ENCODE measurements around the gene NEU2.

NEU2 gene

GRCh38 chr2:233034091-233034882, 1.8 kb downstream of the NEU2 start:
- TF ChIP-seq, protein P1, sequence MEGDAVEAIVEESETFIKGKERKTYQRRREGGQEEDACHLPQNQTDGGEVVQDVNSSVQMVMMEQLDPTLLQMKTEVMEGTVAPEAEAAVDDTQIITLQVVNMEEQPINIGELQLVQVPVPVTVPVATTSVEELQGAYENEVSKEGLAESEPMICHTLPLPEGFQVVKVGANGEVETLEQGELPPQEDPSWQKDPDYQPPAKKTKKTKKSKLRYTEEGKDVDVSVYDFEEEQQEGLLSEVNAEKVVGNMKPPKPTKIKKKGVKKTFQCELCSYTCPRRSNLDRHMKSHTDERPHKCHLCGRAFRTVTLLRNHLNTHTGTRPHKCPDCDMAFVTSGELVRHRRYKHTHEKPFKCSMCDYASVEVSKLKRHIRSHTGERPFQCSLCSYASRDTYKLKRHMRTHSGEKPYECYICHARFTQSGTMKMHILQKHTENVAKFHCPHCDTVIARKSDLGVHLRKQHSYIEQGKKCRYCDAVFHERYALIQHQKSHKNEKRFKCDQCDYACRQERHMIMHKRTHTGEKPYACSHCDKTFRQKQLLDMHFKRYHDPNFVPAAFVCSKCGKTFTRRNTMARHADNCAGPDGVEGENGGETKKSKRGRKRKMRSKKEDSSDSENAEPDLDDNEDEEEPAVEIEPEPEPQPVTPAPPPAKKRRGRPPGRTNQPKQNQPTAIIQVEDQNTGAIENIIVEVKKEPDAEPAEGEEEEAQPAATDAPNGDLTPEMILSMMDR (IDR thresholded peaks at IDR 0.05; ENCODE audit: low read length) = no peak
- TF ChIP-seq EZH2 (IDR thresholded peaks at IDR 0.05; ENCODE audit: borderline replicate concordance, low read length) = no peak
- peaks cover 6% of the 10 kb centered on the region; the same call in 1 of the 2 replicates for H3K27me3 ChIP-seq (ENCODE audit: insufficient read depth, low read length)
- no peak overlapping the region for H3K9ac ChIP-seq (ENCODE audit: low read length)
- no peaks in the 10 kb centered on the region for H3K9me2 ChIP-seq (ENCODE audit: low read depth, low read length)
- H3K9me3 ChIP-seq (ENCODE audit: low read length) = peaks cover 3% of the 10 kb centered on the region; the same call in 1 of the 2 replicates
- H3K4me1 ChIP-seq (ENCODE audit: insufficient read depth, low read length, severe bottlenecking) = no peaks in the 10 kb centered on the region
- H3K4me3 ChIP-seq (ENCODE audit: low read depth, low read length, poor library complexity, severe bottlenecking) = no peak overlapping the region
- no peaks in the 10 kb centered on the region for H3K79me2 ChIP-seq (ENCODE audit: insufficient read depth, low read length)
- no peaks in the 10 kb centered on the region for H4K20me1 ChIP-seq (ENCODE audit: insufficient read depth, low read length)
- no peaks in the 10 kb centered on the region for H3K36me3 ChIP-seq (ENCODE audit: insufficient read depth, low read length)
- H2AFZ ChIP-seq (ENCODE audit: low read length) = no peak overlapping the region
- H3K27ac ChIP-seq (ENCODE audit: low read depth, low read length, poor library complexity, severe bottlenecking) = no peak overlapping the region
- H3K4me2 ChIP-seq (ENCODE audit: low read length) = no peak overlapping the region
- H3F3A ChIP-seq (ENCODE audit: insufficient read depth, low read length) = no peaks in the 10 kb centered on the region

GRCh38 chr2:233035426-233036161, 3.1 kb downstream of the NEU2 start:
- no peaks in the 10 kb centered on the region for H3F3A ChIP-seq (ENCODE audit: insufficient read depth, low read length)
- no peak overlapping the region for H3K4me2 ChIP-seq (ENCODE audit: low read length)
- no peaks in the 10 kb centered on the region for H4K20me1 ChIP-seq (ENCODE audit: insufficient read depth, low read length)
- no peak overlapping the region for H3K9ac ChIP-seq (ENCODE audit: low read length)
- H3K36me3 ChIP-seq (ENCODE audit: insufficient read depth, low read length) = no peaks in the 10 kb centered on the region
- H3K79me2 ChIP-seq (ENCODE audit: insufficient read depth, low read length) = no peaks in the 10 kb centered on the region
- TF ChIP-seq EZH2 (IDR thresholded peaks at IDR 0.05; ENCODE audit: borderline replicate concordance, low read length) = no peak
- TF ChIP-seq, protein P1 (IDR thresholded peaks at IDR 0.05; ENCODE audit: low read length) = no peak
- no peaks in the 10 kb centered on the region for H3K9me2 ChIP-seq (ENCODE audit: low read depth, low read length)
- peaks cover 3% of the 10 kb centered on the region; the same call in 1 of the 2 replicates for H3K9me3 ChIP-seq (ENCODE audit: low read length)
- no peak overlapping the region for H2AFZ ChIP-seq (ENCODE audit: low read length)
- H3K27ac ChIP-seq (ENCODE audit: low read depth, low read length, poor library complexity, severe bottlenecking) = no peak overlapping the region
- H3K4me1 ChIP-seq (ENCODE audit: insufficient read depth, low read length, severe bottlenecking) = no peaks in the 10 kb centered on the region
- H3K27me3 ChIP-seq (ENCODE audit: insufficient read depth, low read length) = peaks cover 6% of the 10 kb centered on the region; the same call in 1 of the 2 replicates
- no peak overlapping the region for H3K4me3 ChIP-seq (ENCODE audit: low read depth, low read length, poor library complexity, severe bottlenecking)

DNA sequence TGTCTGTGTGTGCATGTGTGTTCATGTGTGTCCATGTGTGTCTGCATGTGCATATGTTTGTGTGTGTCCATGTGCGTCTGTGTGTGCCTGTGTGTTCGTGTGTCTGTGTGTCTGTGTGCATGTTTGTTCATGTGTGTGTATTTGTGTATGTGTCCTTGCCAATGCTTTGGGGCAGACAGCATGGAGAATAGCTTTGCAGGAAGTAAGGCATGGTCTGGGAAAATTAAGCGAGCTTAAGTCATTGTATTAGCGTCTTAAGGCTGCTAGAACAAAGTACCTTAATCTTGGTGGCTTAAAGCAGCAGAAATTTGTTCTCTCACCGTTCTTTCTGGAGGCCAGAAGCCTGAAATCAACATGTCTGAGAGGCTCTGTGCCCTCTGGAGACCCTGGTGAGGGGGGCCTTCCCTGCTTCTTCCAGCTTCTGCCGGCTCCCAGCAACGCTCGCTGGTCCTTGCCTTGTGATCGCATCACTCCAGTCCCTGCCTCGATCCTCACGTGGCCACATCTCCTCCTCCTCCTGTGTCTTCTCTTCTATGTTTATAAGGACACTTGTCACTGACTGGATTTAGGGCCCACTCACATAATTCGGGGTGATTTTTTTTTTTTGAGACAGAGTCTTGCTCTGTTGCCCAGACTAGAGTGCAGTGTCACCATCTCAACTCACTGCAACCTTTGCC, 3.8 kb downstream of the NEU2 start:
- TF ChIP-seq, protein P1 (IDR thresholded peaks at IDR 0.05; ENCODE audit: low read length) = no peak
- TF ChIP-seq EZH2 (IDR thresholded peaks at IDR 0.05; ENCODE audit: borderline replicate concordance, low read length) = no peak

More for the DNA sequence above, 3.8 kb downstream of the NEU2 start:
- Histone ChIP-seq H3K27ac (ENCODE audit: low read depth, low read length, poor library complexity, severe bottlenecking) (no peak overlapping the region), H3K9me3 (ENCODE audit: low read length) (peaks cover 3% of the 10 kb centered on the region; the same call in 1 of the 2 replicates), H3K4me2 (ENCODE audit: low read length) (no peak overlapping the region), H3K4me1 (ENCODE audit: insufficient read depth, low read length, severe bottlenecking) (no peaks in the 10 kb centered on the region), H3F3A (ENCODE audit: insufficient read depth, low read length) (no peaks in the 10 kb centered on the region), H4K20me1 (ENCODE audit: insufficient read depth, low read length) (no peaks in the 10 kb centered on the region), H3K9me2 (ENCODE audit: low read depth, low read length) (no peaks in the 10 kb centered on the region), H3K4me3 (ENCODE audit: low read depth, low read length, poor library complexity, severe bottlenecking) (no peak overlapping the region), H3K27me3 (ENCODE audit: insufficient read depth, low read length) (peaks cover 6% of the 10 kb centered on the region; the same call in 1 of the 2 replicates), H3K36me3 (ENCODE audit: insufficient read depth, low read length) (no peaks in the 10 kb centered on the region), H3K79me2 (ENCODE audit: insufficient read depth, low read length) (no peaks in the 10 kb centered on the region), H3K9ac (ENCODE audit: low read length) (no peak overlapping the region), H2AFZ (ENCODE audit: low read length) (no peak overlapping the region)
